CD4-positive, alpha-beta T cell treated with Interleukin-17A for 1 hour (primary cell): ENCODE results near the gene CACNA1G.

Experiments
- DNase-seq: peaks from one replicate; pipeline ENCODE4 v3.0.0-alpha.2; 2020

CACNA1G gene

GRCh38 chr17:50590946-50591737 lies 30.6 kb downstream of the CACNA1G start:
- no peak for DNase-seq

- DNase-seq, result no peak
Observed at GRCh38 chr17:50593321-50593720, 32.8 kb downstream of the CACNA1G start.

- DNase-seq, result no peak
Observed at GRCh38 chr17:50594128-50594823, 33.8 kb downstream of the CACNA1G start.

- DNase-seq, result no peak
Observed at GRCh38 chr17:50594892-50595291, 34.4 kb downstream of the CACNA1G start.

GRCh38 chr17:50596191-50597037 lies 35.9 kb downstream of the CACNA1G start:
- no peak for DNase-seq

GRCh38 chr17:50598487-50598886 lies 38.0 kb downstream of the CACNA1G start:
- no peak for DNase-seq

GRCh38 chr17:50599606-50600005 lies 39.1 kb downstream of the CACNA1G start:
- DNase-seq, result no peak

- DNase-seq, result no peak
Observed at GRCh38 chr17:50601823-50602375, 41.4 kb downstream of the CACNA1G start.

GRCh38 chr17:50602836-50603235 lies 42.3 kb downstream of the CACNA1G start:
- DNase-seq, result no peak

- no peak for DNase-seq
Observed at GRCh38 chr17:50603340-50603739, 42.8 kb downstream of the CACNA1G start.

- no peak for DNase-seq
Observed at GRCh38 chr17:50604513-50604912, 44.0 kb downstream of the CACNA1G start.

- no peak for DNase-seq
Observed at GRCh38 chr17:50605429-50605828, 44.9 kb downstream of the CACNA1G start.

- DNase-seq, result no peak
Observed at GRCh38 chr17:50607522-50608175, 47.1 kb downstream of the CACNA1G start.

- DNase-seq, result no peak
Observed at GRCh38 chr17:50608700-50609379, 48.3 kb downstream of the CACNA1G start.

GRCh38 chr17:50609380-50610074 lies 49.0 kb downstream of the CACNA1G start:
- no peak for DNase-seq

- no peak for DNase-seq
Observed at GRCh38 chr17:50611634-50612033, 51.1 kb downstream of the CACNA1G start.

GRCh38 chr17:50612281-50612680 lies 51.8 kb downstream of the CACNA1G start:
- no peak for DNase-seq

GRCh38 chr17:50613007-50613992 lies 52.8 kb downstream of the CACNA1G start:
- DNase-seq, result no peak

GRCh38 chr17:50614471-50615051 lies 54.0 kb downstream of the CACNA1G start:
- no peak for DNase-seq

GRCh38 chr17:50615828-50616227 lies 55.3 kb downstream of the CACNA1G start:
- DNase-seq, result no peak
